ENCODE data around the gene RPGRIP1. TPM values are rescaled to one million over a fixed set of nuclear protein-coding genes. Genes with fewer than 3 reads are reported as not detected.

Gene RPGRIP1
- total and polyA plus RNA-seq, 2 donors (not counting 1 experiment from before 2014, with no cell fraction given), result 0.22 to 0.86 TPM

DNA sequence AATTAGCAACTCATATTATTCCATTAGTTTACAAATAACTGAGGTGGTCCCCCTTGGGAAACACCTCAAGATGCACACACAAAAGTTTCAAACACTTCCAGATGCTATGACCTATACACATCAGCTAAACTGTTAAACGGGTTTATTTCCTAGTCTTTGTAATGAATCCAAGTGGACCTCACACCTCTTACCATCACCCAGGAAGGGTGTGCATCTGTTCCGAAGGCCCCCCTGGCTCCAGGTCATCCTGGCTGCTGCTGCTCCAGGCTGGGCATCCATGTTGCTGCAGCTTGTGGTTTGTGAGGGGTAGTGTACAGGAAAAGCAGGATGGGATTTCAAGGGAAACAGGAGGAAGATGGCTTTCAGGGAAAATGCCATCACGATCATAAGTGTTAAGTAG lies 17.5 kb upstream of the RPGRIP1 start:
- ChIA-PET POLR2A (no interaction called here), CTCF (interaction anchor here (0.6 kb wide), 1 partner anchor 36 kb away, joined by 3 read pairs; no protein-coding TSS in a partner anchor)
- intact Hi-C loops (cut with micrococcal nuclease), result loop anchor here (5.0 to 10.0 kb wide), 2 partner anchors 35 to 1832 kb away; partner anchors contain the start of genes ACIN1 and C14orf119
- no peaks in the 10 kb centered on the region for H3K27me3 Mint-ChIP-seq
- peak overlapping the region; percentile 50 for H3K4me3 Mint-ChIP-seq
- ATAC-seq (ENCODE audit: low read depth) (no peak), DNase-seq (peak; percentile 15)
- H3K9ac ChIP-seq (ENCODE audit: low read length), result no peak overlapping the region
- peaks cover 82% of the 10 kb centered on the region for H4K20me1 ChIP-seq (ENCODE audit: control insufficient read depth, insufficient read depth, low read length, poor library complexity, severe bottlenecking)
- H3K27me3 ChIP-seq (replicated peaks in 1 of 4; ENCODE audit: control extremely low read depth in 1 of 4, control insufficient read depth in 3 of 4, insufficient read depth in 4 of 4, low read length in 3 of 4), result no peaks in the 10 kb centered on the region
- peak overlapping the region; percentile 15 for H3K4me2 ChIP-seq (replicated peaks; ENCODE audit: low read depth, low read length, poor library complexity, severe bottlenecking)
- H3K9me3 ChIP-seq (ENCODE audit: control extremely low read depth in 1 of 3, control insufficient read depth in 2 of 3, insufficient read depth in 1 of 3, low read length in 2 of 3), result no peaks in the 10 kb centered on the region
- H3K79me2 ChIP-seq (ENCODE audit: control insufficient read depth, insufficient read depth, low read length), result peaks cover 99% of the 10 kb centered on the region
- H3K36me3 ChIP-seq (replicated peaks in 1 of 2; ENCODE audit: control extremely low read depth in 1 of 2, control insufficient read depth in 1 of 2, extremely low read depth in 1 of 2, insufficient read depth in 2 of 2, low read length in 1 of 2), result peaks cover 19 to 84% of the 10 kb centered on the region in 2 experiments
- peak overlapping the region in 1 of 2 donors; percentile 24 for H3K27ac ChIP-seq (ENCODE audit: low read length in 2 of 2)
- no peak for TF ChIP-seq EZH2 (IDR thresholded peaks at IDR 0.05; ENCODE audit: borderline replicate concordance, insufficient read depth, low read depth, low read length, poor library complexity, severe bottlenecking)
- TF ChIP-seq, protein P1, sequence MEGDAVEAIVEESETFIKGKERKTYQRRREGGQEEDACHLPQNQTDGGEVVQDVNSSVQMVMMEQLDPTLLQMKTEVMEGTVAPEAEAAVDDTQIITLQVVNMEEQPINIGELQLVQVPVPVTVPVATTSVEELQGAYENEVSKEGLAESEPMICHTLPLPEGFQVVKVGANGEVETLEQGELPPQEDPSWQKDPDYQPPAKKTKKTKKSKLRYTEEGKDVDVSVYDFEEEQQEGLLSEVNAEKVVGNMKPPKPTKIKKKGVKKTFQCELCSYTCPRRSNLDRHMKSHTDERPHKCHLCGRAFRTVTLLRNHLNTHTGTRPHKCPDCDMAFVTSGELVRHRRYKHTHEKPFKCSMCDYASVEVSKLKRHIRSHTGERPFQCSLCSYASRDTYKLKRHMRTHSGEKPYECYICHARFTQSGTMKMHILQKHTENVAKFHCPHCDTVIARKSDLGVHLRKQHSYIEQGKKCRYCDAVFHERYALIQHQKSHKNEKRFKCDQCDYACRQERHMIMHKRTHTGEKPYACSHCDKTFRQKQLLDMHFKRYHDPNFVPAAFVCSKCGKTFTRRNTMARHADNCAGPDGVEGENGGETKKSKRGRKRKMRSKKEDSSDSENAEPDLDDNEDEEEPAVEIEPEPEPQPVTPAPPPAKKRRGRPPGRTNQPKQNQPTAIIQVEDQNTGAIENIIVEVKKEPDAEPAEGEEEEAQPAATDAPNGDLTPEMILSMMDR (IDR thresholded peaks at IDR 0.05), result no peak
- no peak overlapping the region for H3K4me3 ChIP-seq (ENCODE audit: control extremely low read depth in 1 of 5, extremely low read depth in 1 of 5, insufficient read depth in 1 of 5, low read depth in 2 of 5, low read length in 4 of 5)
- no peaks in the 10 kb centered on the region for H3K9me3 Mint-ChIP-seq (ENCODE audit: insufficient read depth)
- H3K4me1 Mint-ChIP-seq, result peaks cover 79% of the 10 kb centered on the region
- no CpG with 5 or more reads among the region's 3 CpGs for WGBS (ENCODE audit: insufficient coverage)
- H3K4me1 ChIP-seq (ENCODE audit: control insufficient read depth in 2 of 2, insufficient read depth in 2 of 2, low read length in 2 of 2), result peaks cover 59 to 62% of the 10 kb centered on the region in 2 donors
- no peak overlapping the region for H2AFZ ChIP-seq (ENCODE audit: insufficient read depth, low read depth, low read length, poor library complexity, severe bottlenecking)
- no peak overlapping the region for H3K27ac Mint-ChIP-seq

DNA sequence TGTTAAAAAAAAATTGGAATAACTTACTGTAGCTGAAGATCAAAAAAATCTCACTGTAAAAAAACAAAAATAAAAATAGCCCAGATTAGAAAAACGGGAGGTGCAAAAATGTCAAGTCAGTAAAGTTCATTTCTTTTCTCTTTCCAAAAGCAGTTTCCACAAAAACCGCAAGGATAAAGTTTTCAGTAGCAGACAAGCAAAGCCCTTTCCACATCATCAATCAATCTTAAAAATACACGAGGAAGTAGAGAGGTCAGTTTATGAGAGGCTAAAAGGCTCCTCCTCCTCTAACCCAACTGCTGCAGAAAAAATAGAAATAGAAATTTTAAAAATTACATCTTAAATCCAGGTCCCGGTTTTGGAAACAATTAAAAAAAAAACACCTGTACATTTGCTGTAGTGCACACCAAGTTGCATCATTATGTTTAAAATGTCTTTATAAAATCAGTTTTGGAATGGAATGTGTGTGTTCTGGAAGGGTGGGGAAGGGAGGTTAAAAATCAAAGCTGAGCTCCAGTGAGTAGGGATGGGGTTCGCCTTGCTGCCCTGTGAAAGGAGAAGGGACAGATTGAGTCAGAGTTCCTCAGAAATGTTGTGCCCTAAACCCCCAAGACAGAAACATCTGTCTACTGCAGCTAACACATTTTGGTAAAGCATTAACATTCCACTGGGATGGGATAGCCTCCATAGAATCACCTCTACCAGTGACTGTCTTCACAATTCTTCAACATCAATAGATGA lies 16.4 kb upstream of the RPGRIP1 start:
- Mint-ChIP-seq H3K4me3 (peak overlapping the region; percentile 48), H3K4me1 (peaks cover 77% of the 10 kb centered on the region), H3K9me3 (ENCODE audit: insufficient read depth) (no peaks in the 10 kb centered on the region), H3K27me3 (no peaks in the 10 kb centered on the region), H3K27ac (peak overlapping the region; percentile 69)
- Histone ChIP-seq H3K79me2 (ENCODE audit: control insufficient read depth, insufficient read depth, low read length) (peaks cover 99% of the 10 kb centered on the region), H3K4me1 (ENCODE audit: control insufficient read depth in 2 of 2, insufficient read depth in 2 of 2, low read length in 2 of 2) (peaks cover 60 to 66% of the 10 kb centered on the region in 2 donors), H2AFZ (ENCODE audit: insufficient read depth, low read depth, low read length, poor library complexity, severe bottlenecking) (no peak overlapping the region), H3K9ac (ENCODE audit: low read length) (no peak overlapping the region), H3K9me3 (ENCODE audit: control extremely low read depth in 1 of 3, control insufficient read depth in 2 of 3, insufficient read depth in 1 of 3, low read length in 2 of 3) (no peaks in the 10 kb centered on the region), H3K27ac (ENCODE audit: low read length in 2 of 2) (peak overlapping the region in 1 of 2 donors; percentile 35), H3K4me3 (ENCODE audit: control extremely low read depth in 1 of 5, extremely low read depth in 1 of 5, insufficient read depth in 1 of 5, low read depth in 2 of 5, low read length in 4 of 5) (no peak overlapping the region), H4K20me1 (ENCODE audit: control insufficient read depth, insufficient read depth, low read length, poor library complexity, severe bottlenecking) (peaks cover 87% of the 10 kb centered on the region), H3K4me2 (replicated peaks; ENCODE audit: low read depth, low read length, poor library complexity, severe bottlenecking) (peak overlapping the region; percentile 76), H3K36me3 (replicated peaks in 1 of 2; ENCODE audit: control extremely low read depth in 1 of 2, control insufficient read depth in 1 of 2, extremely low read depth in 1 of 2, insufficient read depth in 2 of 2, low read length in 1 of 2) (peaks cover 21 to 74% of the 10 kb centered on the region in 2 experiments), H3K27me3 (replicated peaks in 1 of 4; ENCODE audit: control extremely low read depth in 1 of 4, control insufficient read depth in 3 of 4, insufficient read depth in 4 of 4, low read length in 3 of 4) (no peaks in the 10 kb centered on the region)
- TF ChIP-seq, protein P1 (IDR thresholded peaks at IDR 0.05), result no peak
- TF ChIP-seq EZH2 (IDR thresholded peaks at IDR 0.05; ENCODE audit: borderline replicate concordance, insufficient read depth, low read depth, low read length, poor library complexity, severe bottlenecking), result no peak
- ChIA-PET CTCF (no interaction called here), POLR2A (interaction anchor here (0.6 to 1.6 kb wide), 2 partner anchors 9 to 17 kb away, joined by 3 to 7 read pairs; no protein-coding TSS in a partner anchor)
- ATAC-seq (ENCODE audit: low read depth), result no peak
- intact Hi-C loops (cut with micrococcal nuclease), result loop anchor here (5.0 to 10.0 kb wide), 2 partner anchors 36 to 1831 kb away; partner anchors contain the start of genes ACIN1 and C14orf119
- DNase-seq, result peak; percentile 21
- WGBS (ENCODE audit: insufficient coverage), result 60% methylated on average over 1 of the region's 5 CpGs
